OCI-LY7 (cell line): ENCODE measurements around the gene ZYX.

Experiments
- CTCF ChIP-seq: fragments of 200-600 bp; sonication (generic); conservative IDR thresholded peaks from 2 replicates; pipeline ENCODE4 v1.5.1; 2014; ENCODE audit warnings: mild to moderate bottlenecking, antibody characterized with exemption, low read length, moderate library complexity, mixed read lengths
- EZH2phosphoT487 ChIP-seq: fragments of 200-600 bp; sonication (generic); IDR thresholded peaks from 2 replicates; pipeline ENCODE4 v1.6.1; 2018; ENCODE audit warnings: low read depth, borderline replicate concordance, mild to moderate bottlenecking, mixed run types, antibody characterized with exemption, low read length, moderate library complexity, mixed read lengths

GRCh38 chr7:143358626-143359025, 22.5 kb upstream of the ZYX start:
- TF ChIP-seq CTCF (no peak), EZH2phosphoT487 (no peak)
